A549 (cell line): ENCODE results near the gene SF3B5. TPM values are rescaled to one million over a fixed set of nuclear protein-coding genes. Genes with fewer than 3 reads are reported as not detected.

Experiments used
- ATAC-seq, 2 experiments: fragments of 200-7000 bp in 1 of 2; fragments of >200 bp in 1 of 2; cut with Nextera tagmentation in 1 of 2; cut with Tn5 transposase in 1 of 2; 3 replicates each; pipeline versions ENCODE4 v1.8.0 to v1.9.1; 2018 to 2020; ENCODE audit warnings: mild to moderate bottlenecking in 1 of 2, moderate library complexity in 1 of 2
- CTCF ChIA-PET: fragments of 300-600 bp; sonication (Branson Sonifier 250); formaldehyde crosslinking; extraction: SDS; loops from one replicate; lab custom pipeline; 2021; ENCODE audit warnings: antibody characterized with exemption, inconsistent platforms; lab: Yijun Ruan, JAX
- POLR2A ChIA-PET: fragments of 350-600 bp; formaldehyde crosslinking; extraction: SDS; loops from one replicate; lab custom pipeline; 2021; ENCODE audit warnings: antibody characterized with exemption, inconsistent platforms; lab: Yijun Ruan, JAX
- DNase-seq, 2 experiments: peaks; one replicate each; pipeline versions ENCODE4 v3.0.0 to v3.0.0-alpha.2; 2011 to 2016; ENCODE audit warnings: low read depth in 1 of 2, low spot score in 1 of 2
- FAIRE-seq: peaks from 2 replicates; lab custom pipeline; 2011; peaks lifted over from hg19 to GRCh38; lab: Jason Lieb, UNC
- H3K27ac ChIP-seq, 2 experiments: fragments of >200 bp; sonication (Bioruptor Twin); formaldehyde crosslinking; 3 replicates each; pipeline ENCODE4 v1.5.1; 2016 to 2017
- H3K4me1 ChIP-seq: fragments of >200 bp; sonication (Bioruptor Twin); formaldehyde crosslinking; 3 replicates; pipeline ENCODE4 v1.6.1; 2016
- H3K4me2 ChIP-seq: fragments of >200 bp; sonication (Bioruptor Twin); formaldehyde crosslinking; 3 replicates; pipeline ENCODE4 v1.6.1; 2016
- H3K4me3 ChIP-seq: fragments of >200 bp; sonication (Bioruptor Twin); formaldehyde crosslinking; 3 replicates; pipeline ENCODE4 v1.5.1; 2016
- H3K9me3 ChIP-seq: fragments of >200 bp; sonication (Bioruptor Twin); formaldehyde crosslinking; 3 replicates; pipeline ENCODE4 v1.6.1; 2016
- ATOH8 ChIP-seq: fragments of 250-450 bp; sonication (Bioruptor Pico); IDR thresholded peaks from 2 replicates; pipeline ENCODE4 v1.5.0; 2020; ENCODE audit warnings: low read depth, mild to moderate bottlenecking, moderate library complexity
- CEBPB ChIP-seq, 2 experiments: fragments of >200 bp in 1 of 2; sonication (Bioruptor Twin) in 1 of 2; formaldehyde crosslinking in 1 of 2; IDR thresholded peaks; 2 replicates each; pipeline ENCODE4 v1.6.1; 2012 to 2016
- CHD2 ChIP-seq: fragments of 150-350 bp; IDR thresholded peaks from 2 replicates; pipeline ENCODE4 v1.6.1; 2014; ENCODE audit warnings: low read length; ENCODE audit not compliant: partially characterized antibody
- CHD4 ChIP-seq: fragments of 200-600 bp; sonication (generic); IDR thresholded peaks from 2 replicates; pipeline ENCODE4 v1.6.1; 2016; ENCODE audit warnings: antibody characterized with exemption, mild to moderate bottlenecking, borderline replicate concordance
- CTCF ChIP-seq: fragments of >200 bp; sonication (Bioruptor Twin); formaldehyde crosslinking; IDR thresholded peaks from 3 replicates; pipeline ENCODE4 v1.5.1; 2016
- EHF ChIP-seq: fragments of 250-450 bp; sonication (Bioruptor Pico); IDR thresholded peaks from 2 replicates; pipeline ENCODE4 v1.5.0; 2020; ENCODE audit warnings: mild to moderate bottlenecking
- ESRRA ChIP-seq: fragments of 150-350 bp; IDR thresholded peaks from 2 replicates; pipeline ENCODE4 v1.6.1; 2014; ENCODE audit warnings: mild to moderate bottlenecking, low read length, borderline replicate concordance
- HDAC2 ChIP-seq: fragments of 200-600 bp; sonication (generic); IDR thresholded peaks from 2 replicates; pipeline ENCODE4 v1.6.1; 2016
- HMGXB4 ChIP-seq: fragments of 250-450 bp; sonication (Bioruptor Pico); IDR thresholded peaks from 2 replicates; pipeline ENCODE4 v1.5.0; 2021; ENCODE audit warnings: mild to moderate bottlenecking, moderate library complexity, borderline replicate concordance
- HOXA7 ChIP-seq: fragments of 250-450 bp; sonication (Bioruptor Pico); IDR thresholded peaks from 2 replicates; pipeline ENCODE4 v1.5.0; 2020; ENCODE audit warnings: mild to moderate bottlenecking, moderate library complexity
- HOXB13 ChIP-seq: fragments of 250-450 bp; sonication (Bioruptor Pico); IDR thresholded peaks from 2 replicates; pipeline ENCODE4 v1.5.0; 2020; ENCODE audit warnings: low read depth, mild to moderate bottlenecking, moderate library complexity
- MAFK ChIP-seq: fragments of 450-650 bp; IDR thresholded peaks from 2 replicates; pipeline ENCODE4 v1.6.1; 2014; ENCODE audit not compliant: partially characterized antibody
- MAX ChIP-seq: IDR thresholded peaks from 2 replicates; pipeline ENCODE4 v1.6.1; 2012
- MYC ChIP-seq: IDR thresholded peaks from 2 replicates; pipeline ENCODE4 v1.6.1; 2012; ENCODE audit warnings: mild to moderate bottlenecking, inconsistent platforms, low read length, improper control_type of control experiment, borderline replicate concordance
- NFE2L2 ChIP-seq: fragments of 150-350 bp; conservative IDR thresholded peaks from 2 replicates; pipeline ENCODE4 v1.6.1; 2014; ENCODE audit warnings: low read length
- POLR2AphosphoS2 ChIP-seq: conservative IDR thresholded peaks from 2 replicates; pipeline ENCODE4 v1.6.1; 2012; ENCODE audit warnings: low read length, improper control_type of control experiment, inconsistent platforms
- RAD21 ChIP-seq, 2 experiments: fragments of >200 bp in 1 of 2; sonication (Bioruptor Twin) in 1 of 2; formaldehyde crosslinking in 1 of 2; IDR thresholded peaks in 1 of 2; conservative IDR thresholded peaks in 1 of 2; 2 replicates in 1 of 2; 3 replicates in 1 of 2; pipeline ENCODE4 v1.6.1; 2012 to 2018; ENCODE audit warnings: inconsistent platforms in 1 of 2
- SMC3 ChIP-seq: fragments of >200 bp; sonication (Bioruptor Twin); formaldehyde crosslinking; IDR thresholded peaks from 3 replicates; pipeline ENCODE4 v1.6.1; 2018; ENCODE audit warnings: inconsistent platforms
- ZSCAN20 ChIP-seq: fragments of 250-450 bp; sonication (Bioruptor Pico); IDR thresholded peaks from 2 replicates; pipeline ENCODE4 v1.8.0; 2022; ENCODE audit warnings: mild to moderate bottlenecking, moderate library complexity
- WGBS: methylation state at CpG from one replicate; pipeline ENCODE4 v1.1.6; 2017; ENCODE audit errors: missing lambda C conversion rate; 5-methylcytosine and 5-hydroxymethylcytosine counted together
- polyA plus RNA-seq, 4 experiments: library from polyadenylated mRNA; depleted of rRNA in 3 of 4; stranded (reverse); fragments of >200 nt; fragmentation: RNase III in 1 of 4; extraction: RNeasy Plus Mini Kit Qiagen cat#74134 plus additional on column Dnase treatment in 1 of 4; gene quantifications; 2 replicates in 3 of 4; 3 replicates in 1 of 4; pipeline ENCODE4 v1.2.3, GENCODE V29; 2011 to 2017

The SF3B5 gene
- polyA plus RNA-seq, 2 of the 4 experiments (the other 2 are of a cell fraction), result 159 to 164 TPM

GRCh38 chr6:144127097-144127496 lies 31.7 kb upstream of the SF3B5 start:
- FAIRE-seq (no peak), DNase-seq (no peak), ATAC-seq (no peak)
- Histone ChIP-seq H3K9me3 (no peaks in the 10 kb centered on the region), H3K4me2 (no peak overlapping the region), H3K27ac (no peak overlapping the region), H3K4me3 (no peak overlapping the region), H3K4me1 (peaks cover 5% of the 10 kb centered on the region; the same call in 2 of the 3 replicates)
- ChIA-PET CTCF (interaction anchor here (0.6 to 1.1 kb wide), 2 partner anchors 24 to 1313 kb away, joined by 3 to 4 read pairs; no protein-coding TSS in a partner anchor), POLR2A (no interaction called here)
- WGBS, result 61% methylated on average over 6 of the region's 6 CpGs
- TF ChIP-seq CHD4 (no peak), HOXB13 (CRISPR knock-in tag) (no peak), MAFK (no peak), CHD2 (no peak), CEBPB (IDR thresholded peaks at IDR 0.05) (no peak), CTCF (no peak), ZSCAN20 (CRISPR knock-in tag) (no peak), POLR2AphosphoS2 (no peak), HMGXB4 (CRISPR knock-in tag) (no peak), ATOH8 (no peak)

GRCh38 chr6:144123836-144124235 lies 28.5 kb upstream of the SF3B5 start:
- H3K4me1 ChIP-seq, result no peaks in the 10 kb centered on the region
- ATAC-seq (no peak), DNase-seq (no peak), FAIRE-seq (no peak)
- no peak overlapping the region for H3K4me2 ChIP-seq
- POLR2A ChIA-PET, result no interaction called here
- 42% methylated on average over 2 of the region's 2 CpGs for WGBS
- H3K27ac ChIP-seq, result no peak overlapping the region
- no peak overlapping the region for H3K4me3 ChIP-seq
- TF ChIP-seq HMGXB4 (CRISPR knock-in tag), result no peak
- TF ChIP-seq HDAC2, result no peak
- TF ChIP-seq CHD4, result no peak
- no peak for TF ChIP-seq HOXA7 (CRISPR knock-in tag)
- no peak for TF ChIP-seq SMC3
- TF ChIP-seq CTCF, result no peak
- TF ChIP-seq RAD21 (conservative IDR thresholded peaks at IDR 0.05 in 1 of 2, IDR thresholded peaks at IDR 0.05 in 1 of 2), result no peak
- no peak for TF ChIP-seq MYC
- no peak for TF ChIP-seq ESRRA
- no peak for TF ChIP-seq EHF
- TF ChIP-seq MAX, result no peak
- TF ChIP-seq NFE2L2, result no peak
- CTCF ChIA-PET, result interaction anchor here (0.7 to 1.0 kb wide), 3 partner anchors 15 to 93 kb away, joined by 3 to 5 read pairs (median 3); no protein-coding TSS in a partner anchor
- no peaks in the 10 kb centered on the region for H3K9me3 ChIP-seq
